HG03097 (cell line): ENCODE data around the gene MYO18A.

Source experiments
- ATAC-seq: cut with Tn5 transposase; IDR thresholded peaks from one replicate; pipeline ENCODE4 v1.9.1; 2021; ENCODE audit not compliant: unreplicated experiment, low FRiP score

The MYO18A gene

DNA sequence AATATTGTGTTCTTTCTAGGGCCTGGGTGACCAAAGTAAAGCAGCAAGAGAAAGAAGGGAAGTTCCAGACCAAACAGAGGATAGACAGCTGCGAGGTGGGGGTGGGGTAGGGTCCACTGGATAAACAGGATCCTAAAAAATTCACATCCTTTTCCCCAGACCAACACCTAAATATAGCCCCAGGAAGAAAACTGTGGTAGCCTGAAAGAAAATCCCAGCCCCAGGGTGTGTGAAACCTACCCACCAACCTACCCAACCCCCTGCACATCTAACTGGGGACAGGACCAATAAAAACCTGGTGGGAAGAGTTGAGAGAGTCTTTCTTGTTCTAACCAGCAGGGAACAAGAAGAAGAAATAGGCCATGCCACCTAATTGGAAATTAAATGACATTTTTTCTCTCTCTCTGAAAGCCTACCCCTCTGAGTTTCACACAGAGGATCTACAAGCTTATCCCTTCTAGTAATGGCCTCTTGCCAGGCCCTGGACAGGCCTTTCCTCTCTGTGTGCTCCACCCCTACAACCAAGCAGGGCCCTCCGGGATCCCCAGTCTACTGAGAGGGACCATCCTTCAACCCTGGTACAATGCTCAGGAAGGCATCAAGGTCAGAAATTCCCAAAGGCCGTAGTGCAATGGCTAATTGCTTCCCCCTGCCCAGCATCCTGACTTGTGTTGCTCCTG is 12.0 kb downstream of the MYO18A start:
- no peak for ATAC-seq

DNA sequence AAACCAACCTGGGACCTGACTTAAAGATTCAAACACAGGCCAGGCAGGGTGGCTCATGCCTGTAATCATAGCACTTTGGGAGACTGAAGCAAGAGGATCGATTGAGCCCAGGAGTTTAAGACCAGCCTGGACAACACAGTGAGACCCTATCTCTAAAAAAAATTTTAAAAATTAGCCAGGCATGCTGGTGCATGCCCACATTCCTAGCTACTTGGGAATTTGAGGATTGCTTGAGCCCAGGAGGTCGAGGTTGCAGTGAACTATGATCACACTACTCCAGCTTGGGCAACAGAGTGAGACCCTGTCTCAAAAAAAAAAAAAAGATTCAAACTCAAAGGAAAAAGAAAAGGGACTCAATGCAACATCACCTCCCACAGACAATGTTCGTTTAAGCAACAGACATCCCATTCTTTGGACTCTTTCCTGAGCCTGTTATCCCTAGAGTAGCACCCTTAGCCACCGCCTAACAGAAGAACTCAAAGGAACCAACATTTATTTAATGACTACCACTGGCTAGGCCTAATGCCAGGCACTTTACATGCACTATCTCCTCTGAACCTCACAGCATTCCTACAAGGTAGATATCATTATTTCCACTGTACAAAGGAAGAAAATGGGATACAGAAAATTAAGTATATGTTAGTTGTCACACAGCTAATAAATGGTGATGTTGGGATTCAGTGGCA is 12.7 kb downstream of the MYO18A start:
- ATAC-seq: no peak

DNA sequence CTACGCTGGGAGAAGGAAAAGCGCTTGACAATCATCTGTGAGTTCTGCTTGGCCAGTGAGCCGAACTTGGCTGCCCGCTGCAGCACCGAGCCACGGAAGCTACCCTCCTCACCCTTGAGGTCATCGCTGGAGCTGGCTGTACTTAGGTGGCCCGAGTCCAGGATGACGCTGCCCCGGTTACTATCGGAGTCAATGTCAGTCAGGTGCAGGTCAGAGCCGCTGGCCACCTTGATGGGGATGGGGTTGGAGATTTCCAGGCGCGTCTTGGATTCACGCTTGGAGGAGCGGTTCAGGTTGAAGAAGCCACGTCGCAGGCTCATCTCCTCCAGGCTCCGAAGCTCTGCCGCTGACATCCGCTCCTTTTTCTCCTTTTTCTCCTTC is 13.7 kb downstream of the MYO18A start:
- no peak for ATAC-seq

GRCh38 chr17:29165800-29166506 is 14.2 kb downstream of the MYO18A start:
- no peak for ATAC-seq

GRCh38 chr17:29165261-29165660 is 14.9 kb downstream of the MYO18A start:
- ATAC-seq: no peak

DNA sequence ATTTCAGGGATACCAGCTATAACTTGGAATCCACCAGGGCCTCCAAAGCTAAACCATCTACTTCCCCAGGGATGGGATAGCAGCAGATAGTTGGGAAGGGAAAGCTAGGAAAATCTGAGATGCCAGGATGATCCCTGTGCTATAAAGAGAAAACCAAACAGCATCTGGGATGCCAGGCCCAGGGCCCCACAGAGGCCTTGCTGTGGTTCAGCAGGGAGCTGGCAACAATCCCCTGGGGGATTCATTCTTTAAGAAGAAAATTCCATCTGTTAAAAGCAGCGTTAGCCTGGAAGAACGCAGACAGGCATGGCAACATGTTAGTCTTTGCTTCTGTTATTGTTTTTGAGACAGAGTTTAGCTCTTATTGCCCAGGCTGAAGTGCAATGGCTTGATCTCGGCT is 16.6 kb downstream of the MYO18A start:
- no peak for ATAC-seq

GRCh38 chr17:29162909-29163341 is 17.3 kb downstream of the MYO18A start:
- no peak for ATAC-seq

GRCh38 chr17:29162082-29162908 is 17.9 kb downstream of the MYO18A start:
- no peak for ATAC-seq

- ATAC-seq: no peak
These were observed 19.9 kb downstream of the MYO18A start for GRCh38 chr17:29160253-29160652.

DNA sequence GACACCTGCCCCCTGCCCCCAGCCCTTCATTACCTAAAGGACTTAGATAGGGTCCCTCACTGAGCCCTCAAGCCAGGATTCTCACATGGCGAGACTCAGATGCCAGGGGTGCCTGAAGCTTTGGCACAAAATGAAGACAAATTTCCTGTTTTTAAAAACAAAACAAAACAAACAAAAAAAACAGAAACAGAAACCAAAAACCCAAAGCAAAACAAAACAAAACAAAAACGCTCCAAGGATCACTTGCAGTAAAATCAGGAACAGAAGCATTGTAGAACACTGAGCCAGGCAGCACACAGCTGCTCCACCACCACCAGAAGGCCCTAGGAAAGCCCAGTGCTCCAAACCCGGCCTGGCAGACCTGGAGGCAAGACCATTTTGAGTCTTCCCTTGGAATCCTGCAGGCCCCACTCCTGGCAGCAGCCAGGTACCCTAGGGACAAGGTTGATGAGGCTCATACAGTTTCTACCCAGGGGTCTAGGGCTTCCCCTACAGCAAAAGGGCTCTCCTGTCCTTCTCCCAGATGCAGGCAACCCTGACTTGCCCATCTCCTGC is 20.8 kb downstream of the MYO18A start:
- no peak for ATAC-seq

GRCh38 chr17:29158488-29159275 is 21.5 kb downstream of the MYO18A start:
- ATAC-seq: no peak

- no peak for ATAC-seq
These were observed 22.1 kb downstream of the MYO18A start for GRCh38 chr17:29158096-29158487.

GRCh38 chr17:29157310-29157709 is 22.9 kb downstream of the MYO18A start:
- ATAC-seq: no peak

- ATAC-seq: no peak
These were observed 23.4 kb downstream of the MYO18A start for GRCh38 chr17:29156781-29157180.

- no peak for ATAC-seq
These were observed 24.2 kb downstream of the MYO18A start for GRCh38 chr17:29155966-29156338.

DNA sequence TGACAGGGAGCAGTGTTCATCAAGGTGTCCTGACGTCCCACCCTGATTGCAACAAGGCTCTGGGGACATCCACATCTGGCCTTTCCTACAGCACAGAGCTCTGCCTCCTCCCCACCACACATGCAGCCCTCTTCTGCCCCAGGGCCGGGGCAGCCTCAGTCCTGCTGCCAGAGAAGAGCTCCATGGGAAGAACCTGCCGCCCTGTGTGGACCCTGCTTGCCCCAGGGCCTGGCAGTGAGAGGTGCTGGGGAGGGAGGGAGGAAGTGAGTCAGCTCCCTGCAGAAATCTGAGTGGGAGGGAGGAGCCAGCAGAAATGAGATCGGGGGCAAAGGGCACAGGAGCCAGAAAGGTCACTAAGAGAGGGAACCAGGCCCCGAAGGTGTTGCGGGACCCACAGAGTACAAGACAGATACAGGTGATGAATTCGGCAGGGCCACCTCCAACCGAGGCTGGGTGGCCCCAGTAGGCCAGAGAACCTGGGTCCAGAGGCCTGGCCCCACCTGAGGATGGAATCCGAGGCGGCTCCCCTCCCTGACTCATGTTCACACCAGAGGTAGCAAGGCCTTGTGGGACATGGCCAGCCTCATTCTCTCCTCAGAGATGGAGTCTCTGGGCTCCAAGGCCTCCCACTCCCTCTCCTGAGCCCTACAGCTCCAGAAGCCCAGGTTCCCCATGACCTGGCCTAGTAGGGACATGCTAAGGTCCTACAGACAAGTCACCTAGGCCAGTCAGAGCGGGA is 24.8 kb downstream of the MYO18A start:
- ATAC-seq: no peak

GRCh38 chr17:29154516-29155226 is 25.5 kb downstream of the MYO18A start:
- ATAC-seq: no peak

- ATAC-seq: no peak
These were observed 28.6 kb downstream of the MYO18A start for GRCh38 chr17:29151567-29151966.

DNA sequence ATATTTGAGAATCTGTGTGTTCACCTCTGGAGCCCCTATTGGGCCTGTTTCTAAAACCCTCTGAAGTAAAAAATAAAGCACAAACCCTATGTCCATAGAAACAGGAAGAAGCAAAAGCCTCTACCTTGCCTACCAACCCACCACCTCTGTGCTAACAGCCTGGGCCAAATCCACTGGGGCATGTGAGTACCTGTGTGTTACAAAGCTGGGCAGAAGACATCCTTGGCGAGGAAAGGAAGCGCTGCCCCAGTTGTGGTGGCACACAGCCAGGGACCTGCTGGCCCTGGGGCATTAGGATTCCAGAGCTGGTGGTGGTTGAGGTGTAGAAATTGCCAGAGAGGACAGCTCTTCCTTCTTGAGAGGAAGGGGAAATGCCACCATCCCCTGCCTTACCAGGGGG is 30.0 kb downstream of the MYO18A start:
- no peak for ATAC-seq
